Activated T-cell treated with anti-CD3 and anti-CD28 coated beads, Interleukin-2, amount 50 U/mL, for 72 hours (primary cell): Measurements from ENCODE around the gene ITGB2. TPM values are rescaled to one million over a fixed set of nuclear protein-coding genes. Genes with fewer than 3 reads are reported as not detected.

Experiments used
- ATAC-seq, 2 donors: fragments of 150-1000 bp; cut with Tn5 transposase; replicated peaks in 1 of 2; 2 replicates each; pipeline ENCODE4 v1.10.0; 2021; ENCODE audit warnings: moderate library complexity in 2 of 2, mild to moderate bottlenecking in 1 of 2
- DNase-seq, 2 donors: peaks; one replicate each; pipeline ENCODE4 v3.0.0; 2021 to 2022; ENCODE audit warnings: mixed read lengths in 1 of 2
- H3K27ac Mint-ChIP-seq: one replicate; pipeline ENCODE4 v1.8.0; 2022; ENCODE audit warnings: mild to moderate bottlenecking, moderate library complexity, mixed read lengths
- H3K27me3 Mint-ChIP-seq: one replicate; pipeline ENCODE4 v1.8.0; 2022; ENCODE audit warnings: low read depth, mixed read lengths
- H3K36me3 Mint-ChIP-seq, 2 donors: one replicate each; pipeline ENCODE4 v1.8.0; 2022; ENCODE audit warnings: mixed read lengths in 2 of 2, mild to moderate bottlenecking in 1 of 2; ENCODE audit not compliant: insufficient read depth in 2 of 2
- H3K4me1 Mint-ChIP-seq: one replicate; pipeline ENCODE4 v1.8.0; 2022; ENCODE audit warnings: low read depth, mixed read lengths
- H3K4me3 Mint-ChIP-seq, 2 donors: one replicate each; pipeline ENCODE4 v1.8.0; 2022; ENCODE audit warnings: mild to moderate bottlenecking in 2 of 2, mixed read lengths in 2 of 2, moderate library complexity in 2 of 2
- H3K9me3 Mint-ChIP-seq, 2 donors: one replicate each; pipeline ENCODE4 v1.8.0; 2022; ENCODE audit warnings: mixed read lengths in 2 of 2
- total RNA-seq, 2 donors: library from RNA; stranded (reverse); gene quantifications; one replicate each; pipeline ENCODE4 v1.2.3, GENCODE V29; 2022

Gene ITGB2
- total RNA-seq, 2 donors from 2014 or later, result 248 to 287 TPM

DNA sequence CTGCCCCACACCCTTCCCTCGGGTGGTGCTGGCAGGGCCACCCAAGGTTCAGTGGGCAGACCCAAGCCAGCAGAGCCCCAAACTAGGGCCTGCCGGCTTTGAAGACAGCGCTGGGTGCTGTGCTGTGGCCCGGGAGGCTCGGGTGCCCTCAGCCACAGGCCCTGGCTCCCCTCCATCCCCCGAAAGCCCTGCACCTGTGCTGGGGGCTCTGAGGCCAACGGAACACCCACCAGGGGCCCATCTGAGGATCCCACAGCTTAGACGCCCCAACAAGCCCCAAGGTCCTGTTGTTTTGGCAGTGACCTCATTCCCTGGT is 8.6 kb downstream of the ITGB2 start:
- H3K36me3 Mint-ChIP-seq, result peaks cover 6 to 13% of the 10 kb centered on the region in 2 donors
- ATAC-seq (no peak), DNase-seq (no peak)
- peak overlapping the region; percentile 14 for H3K27ac Mint-ChIP-seq
- H3K27me3 Mint-ChIP-seq, result no peaks in the 10 kb centered on the region
- peak overlapping the region; percentile 48 to 89 for H3K4me3 Mint-ChIP-seq
- no peaks in the 10 kb centered on the region for H3K9me3 Mint-ChIP-seq
- H3K4me1 Mint-ChIP-seq, result peaks cover 79% of the 10 kb centered on the region

DNA sequence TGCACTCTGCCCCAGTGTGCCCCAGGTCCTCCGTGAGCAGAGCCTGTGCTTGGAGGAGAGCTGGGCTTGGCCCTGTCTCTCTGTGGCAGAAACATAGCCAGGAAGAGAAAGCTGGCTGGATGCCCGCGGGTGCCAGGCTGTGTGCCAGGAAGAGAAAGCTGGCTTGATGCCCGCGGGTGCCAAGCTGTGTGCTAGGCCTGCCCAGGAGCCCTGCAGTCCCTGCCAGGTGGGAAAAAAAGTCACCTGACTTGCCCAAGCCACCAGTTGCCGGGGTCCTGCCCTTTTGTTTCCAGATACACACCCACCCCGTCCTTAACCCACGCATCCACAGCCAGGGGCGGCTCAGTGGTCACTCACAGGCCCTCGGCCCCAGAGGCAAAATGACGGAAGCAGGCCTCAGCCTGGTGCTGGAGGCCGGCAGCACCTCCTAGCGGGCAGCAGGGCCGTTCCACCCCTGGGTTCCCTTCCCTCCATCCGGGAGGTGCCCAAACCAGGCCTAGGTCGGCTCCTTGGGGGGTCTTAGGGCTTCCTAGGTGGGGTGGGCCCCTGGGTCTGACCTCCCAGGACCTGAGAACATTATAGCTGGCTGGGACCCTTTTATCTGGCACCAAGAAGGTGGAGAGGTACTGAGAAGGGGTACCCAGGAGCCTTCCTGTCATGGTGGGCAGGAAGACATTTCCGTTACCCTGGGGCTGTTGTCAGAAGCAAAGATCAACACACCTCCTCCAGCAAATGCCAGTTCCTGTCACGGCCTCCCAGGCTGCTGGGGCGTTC is 9.1 kb downstream of the ITGB2 start:
- Mint-ChIP-seq H3K4me3 (peak overlapping the region; percentile 48 to 89), H3K27me3 (no peaks in the 10 kb centered on the region), H3K4me1 (peaks cover 74% of the 10 kb centered on the region), H3K27ac (peak overlapping the region; percentile 14), H3K9me3 (no peaks in the 10 kb centered on the region), H3K36me3 (peaks cover 6 to 13% of the 10 kb centered on the region in 2 donors)
- ATAC-seq (peak; percentile 72 to 73), DNase-seq (peak; percentile 71 to 74)

DNA sequence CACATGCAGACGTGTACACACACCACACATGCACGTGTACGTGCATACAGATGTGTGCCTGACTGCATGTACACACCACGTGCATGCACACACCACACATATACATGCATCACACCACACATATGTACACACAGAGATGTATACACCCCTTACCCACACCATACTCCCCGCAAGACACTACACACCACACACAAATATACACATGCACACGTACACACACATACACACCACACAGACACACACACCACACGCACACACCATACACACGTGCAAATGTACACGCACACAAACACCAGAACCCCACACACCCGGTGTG is 9.7 kb downstream of the ITGB2 start:
- no peaks in the 10 kb centered on the region for H3K27me3 Mint-ChIP-seq
- H3K36me3 Mint-ChIP-seq, result peaks cover 8 to 16% of the 10 kb centered on the region in 2 donors
- DNase-seq (no peak), ATAC-seq (no peak)
- H3K4me1 Mint-ChIP-seq, result peaks cover 68% of the 10 kb centered on the region
- H3K27ac Mint-ChIP-seq, result peak overlapping the region; percentile 14
- peak overlapping the region; percentile 48 to 89 for H3K4me3 Mint-ChIP-seq
- no peaks in the 10 kb centered on the region for H3K9me3 Mint-ChIP-seq

DNA sequence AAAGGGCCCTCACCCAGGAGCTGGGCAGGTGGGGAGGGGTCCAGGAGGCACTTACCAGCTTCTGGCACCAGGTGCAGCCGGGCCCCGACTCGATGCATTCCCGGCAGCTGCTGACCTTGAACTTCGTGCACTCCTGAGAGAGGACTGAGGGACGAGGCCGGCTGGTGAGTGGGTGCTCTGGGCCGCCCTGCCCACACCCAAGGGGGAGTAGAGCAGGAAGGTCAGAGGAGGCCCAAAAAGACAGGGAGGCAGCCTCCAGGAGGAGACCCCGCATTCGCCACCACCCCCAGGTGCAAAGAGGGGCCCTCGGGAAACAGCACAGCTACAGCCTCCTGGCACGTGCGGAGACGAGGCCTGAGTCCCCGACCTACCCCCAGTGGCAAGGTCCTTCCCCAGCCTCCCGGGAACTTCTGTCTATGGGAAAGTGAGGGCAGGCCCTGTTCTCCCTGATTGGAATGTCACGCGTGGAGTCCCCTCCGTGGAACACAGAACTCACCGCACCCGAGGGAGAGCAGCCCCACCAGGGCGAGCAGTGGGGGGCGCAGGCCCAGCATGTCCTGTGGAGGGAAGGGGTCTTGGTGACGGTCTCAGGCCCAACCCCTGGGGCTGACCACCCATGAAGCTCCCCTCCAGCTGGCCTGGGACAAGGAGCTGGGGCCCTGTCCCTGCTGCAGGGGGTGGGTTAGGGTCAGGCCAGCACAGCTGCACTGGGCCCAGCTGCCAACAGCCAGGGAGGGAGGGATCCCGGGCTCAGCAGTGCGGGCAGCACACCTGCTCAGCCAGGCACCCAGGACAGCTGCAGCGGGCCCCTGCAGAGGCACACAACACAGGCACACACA is 10.3 kb downstream of the ITGB2 start:
- Mint-ChIP-seq H3K36me3 (peaks cover 8 to 16% of the 10 kb centered on the region in 2 donors), H3K4me1 (peaks cover 63% of the 10 kb centered on the region), H3K9me3 (no peaks in the 10 kb centered on the region), H3K27me3 (no peaks in the 10 kb centered on the region), H3K27ac (no peak overlapping the region), H3K4me3 (peak overlapping the region; percentile 48 to 89)
- ATAC-seq (no peak), DNase-seq (no peak)

DNA sequence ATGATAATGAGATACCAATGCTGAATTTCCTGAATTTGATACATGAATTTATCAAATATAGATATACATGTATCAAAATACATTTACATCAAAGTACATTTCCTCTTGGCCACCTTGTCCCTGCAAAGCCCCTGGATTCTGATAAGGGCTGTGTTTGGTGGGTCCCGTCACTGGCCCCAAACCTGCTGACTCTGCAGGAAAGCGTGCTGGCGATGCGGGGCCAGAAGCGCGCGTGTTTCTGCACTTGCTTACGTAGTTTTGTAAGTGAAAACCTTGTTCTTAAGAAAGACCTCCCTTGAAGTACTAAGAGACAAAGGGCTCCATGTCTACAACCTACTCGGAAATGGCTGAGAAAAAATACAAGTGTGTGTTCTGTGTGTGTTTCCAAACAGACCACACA is 11.0 kb downstream of the ITGB2 start:
- ATAC-seq, result no peak
- Mint-ChIP-seq H3K27me3 (no peaks in the 10 kb centered on the region), H3K4me1 (peaks cover 55% of the 10 kb centered on the region), H3K4me3 (peak overlapping the region in 1 of 2 donors; percentile 50), H3K9me3 (no peaks in the 10 kb centered on the region), H3K27ac (no peak overlapping the region), H3K36me3 (peaks cover 8 to 16% of the 10 kb centered on the region in 2 donors)
- DNase-seq, result no peak

DNA sequence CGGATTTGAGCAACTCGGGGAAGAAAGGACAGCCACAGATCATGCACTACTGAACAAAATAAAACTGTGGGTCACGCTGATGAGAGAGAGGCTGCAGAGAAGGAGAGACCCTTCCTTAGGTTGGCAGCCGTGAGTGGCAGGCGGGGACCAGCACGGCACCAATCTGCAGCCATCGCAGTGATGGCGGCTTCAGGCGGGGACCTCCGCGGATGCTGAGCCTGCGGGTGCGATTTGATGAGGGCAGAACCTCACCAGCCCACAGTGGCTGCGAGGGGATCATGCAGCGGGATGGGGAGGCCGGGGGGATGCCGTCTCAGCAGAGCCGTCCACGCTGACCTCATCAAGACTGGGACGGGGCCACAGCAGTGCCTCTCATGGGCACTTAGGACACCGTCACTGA is 11.8 kb downstream of the ITGB2 start:
- Mint-ChIP-seq H3K27me3 (no peaks in the 10 kb centered on the region), H3K9me3 (no peaks in the 10 kb centered on the region), H3K27ac (peak overlapping the region; percentile 54), H3K36me3 (peaks cover 11 to 20% of the 10 kb centered on the region in 2 donors), H3K4me1 (peaks cover 47% of the 10 kb centered on the region), H3K4me3 (peak overlapping the region in 1 of 2 donors; percentile 59)
- DNase-seq (no peak), ATAC-seq (no peak)

DNA sequence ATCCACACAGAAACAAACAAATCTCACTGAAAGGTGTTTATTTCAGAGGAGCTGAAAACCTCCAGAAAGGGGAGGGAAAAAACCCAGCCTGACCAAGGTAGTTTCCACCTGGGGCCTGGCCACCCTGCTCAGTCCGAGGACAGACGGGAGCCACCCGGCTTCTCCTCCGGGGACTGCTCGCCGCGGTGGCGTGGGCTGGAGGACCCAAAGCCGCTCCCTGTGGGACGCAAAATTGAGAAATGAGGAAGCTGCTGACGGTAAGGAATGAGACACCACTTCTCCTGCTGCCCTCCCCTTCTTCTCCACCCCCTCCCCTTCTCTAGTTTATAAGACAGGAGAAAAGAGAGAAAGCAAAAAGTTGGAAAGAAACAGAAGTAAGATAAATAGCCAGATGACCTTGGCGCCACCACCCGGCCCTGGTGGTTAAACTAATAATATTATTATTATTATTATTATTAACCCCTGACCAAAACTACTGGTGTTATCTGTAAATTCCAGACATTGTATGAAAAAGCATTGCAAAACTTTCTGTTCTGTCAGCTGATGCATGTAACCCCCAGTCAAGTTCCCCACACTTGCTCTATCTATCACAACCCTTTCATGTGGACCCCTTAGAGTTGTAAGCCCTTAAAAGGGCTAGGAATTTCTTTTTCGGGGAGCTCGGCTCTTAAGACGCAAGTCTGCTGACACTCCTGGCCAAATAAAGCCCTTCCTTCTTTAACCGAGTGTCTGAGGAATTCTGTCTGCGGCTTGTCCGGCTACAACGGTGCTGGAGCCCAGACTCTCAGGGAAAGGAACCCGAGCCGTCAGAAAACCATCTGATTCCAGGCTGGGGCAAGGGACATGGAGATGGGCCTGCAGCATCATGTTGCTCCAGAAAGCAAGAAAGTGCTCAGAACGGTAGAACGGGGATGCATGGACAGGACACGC is 12.5 kb downstream of the ITGB2 start:
- Mint-ChIP-seq H3K9me3 (no peaks in the 10 kb centered on the region), H3K27ac (peak overlapping the region; percentile 55), H3K27me3 (no peaks in the 10 kb centered on the region), H3K36me3 (peaks cover 11 to 20% of the 10 kb centered on the region in 2 donors), H3K4me3 (no peak overlapping the region), H3K4me1 (peaks cover 42% of the 10 kb centered on the region)
- DNase-seq (no peak), ATAC-seq (no peak)

DNA sequence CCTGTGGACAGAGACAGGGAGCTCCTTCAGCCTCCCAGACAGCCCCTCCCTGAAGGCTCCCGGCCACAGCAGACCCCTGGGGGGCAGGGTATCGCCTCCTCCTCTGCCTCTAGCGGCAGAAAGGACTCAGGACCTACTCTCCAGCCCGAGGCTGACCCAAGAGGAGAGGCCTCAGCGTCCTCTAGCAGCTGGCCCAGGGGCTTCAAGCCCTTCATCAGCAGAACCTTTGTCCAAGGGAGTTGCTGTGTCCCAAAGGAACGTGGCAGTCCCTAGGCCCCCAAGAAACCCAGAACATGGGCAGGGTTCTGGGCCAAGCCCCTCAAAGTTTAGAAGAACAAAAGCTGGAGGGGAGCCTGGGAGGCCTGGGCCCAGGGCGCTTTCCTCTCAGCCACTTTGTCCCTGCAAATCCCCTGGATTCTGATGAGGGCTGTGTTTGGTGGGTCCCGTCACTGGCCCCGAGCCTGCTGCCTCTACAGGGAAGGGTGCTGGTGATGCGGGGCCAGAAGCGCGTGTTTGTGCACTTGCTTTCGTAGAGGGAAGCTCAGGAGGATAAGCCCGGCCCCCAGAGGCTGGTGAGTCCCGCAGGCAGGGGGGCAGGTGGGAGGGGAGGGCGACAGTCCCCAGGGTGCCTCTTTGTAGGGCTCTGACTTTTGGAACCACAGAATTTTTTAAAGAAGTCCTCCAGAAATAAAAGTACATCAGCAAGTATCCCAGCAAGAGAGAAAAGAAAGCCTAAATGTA is 13.3 kb downstream of the ITGB2 start:
- Mint-ChIP-seq H3K9me3 (no peaks in the 10 kb centered on the region), H3K27ac (peak overlapping the region; percentile 55), H3K27me3 (no peaks in the 10 kb centered on the region), H3K4me1 (peaks cover 39% of the 10 kb centered on the region), H3K4me3 (no peak overlapping the region), H3K36me3 (peaks cover 18 to 29% of the 10 kb centered on the region in 2 donors)
- ATAC-seq (no peak), DNase-seq (no peak)

DNA sequence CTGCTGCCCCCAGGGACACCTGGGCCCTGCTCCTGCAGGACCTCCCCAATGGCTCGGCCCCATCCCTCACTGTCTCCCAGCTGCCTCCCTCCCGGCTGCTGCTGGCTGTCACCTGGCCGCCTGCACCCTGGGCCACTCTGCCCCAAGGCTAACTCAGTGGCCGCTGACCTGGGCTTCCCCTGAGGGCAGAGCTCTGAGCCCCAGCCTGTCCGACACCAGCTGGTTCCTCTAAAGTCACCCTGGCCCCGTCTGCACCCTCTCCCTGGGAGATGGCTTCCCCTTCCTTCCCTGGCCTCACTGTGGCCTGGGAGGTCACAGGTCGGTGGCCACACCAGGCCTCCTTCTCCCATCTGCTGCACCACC is 15.0 kb downstream of the ITGB2 start:
- Mint-ChIP-seq H3K9me3 (no peaks in the 10 kb centered on the region), H3K27ac (no peak overlapping the region), H3K4me3 (no peak overlapping the region), H3K27me3 (no peaks in the 10 kb centered on the region), H3K36me3 (peaks cover 26 to 38% of the 10 kb centered on the region in 2 donors), H3K4me1 (peaks cover 22% of the 10 kb centered on the region)
- no peak for ATAC-seq
- no peak for DNase-seq

DNA sequence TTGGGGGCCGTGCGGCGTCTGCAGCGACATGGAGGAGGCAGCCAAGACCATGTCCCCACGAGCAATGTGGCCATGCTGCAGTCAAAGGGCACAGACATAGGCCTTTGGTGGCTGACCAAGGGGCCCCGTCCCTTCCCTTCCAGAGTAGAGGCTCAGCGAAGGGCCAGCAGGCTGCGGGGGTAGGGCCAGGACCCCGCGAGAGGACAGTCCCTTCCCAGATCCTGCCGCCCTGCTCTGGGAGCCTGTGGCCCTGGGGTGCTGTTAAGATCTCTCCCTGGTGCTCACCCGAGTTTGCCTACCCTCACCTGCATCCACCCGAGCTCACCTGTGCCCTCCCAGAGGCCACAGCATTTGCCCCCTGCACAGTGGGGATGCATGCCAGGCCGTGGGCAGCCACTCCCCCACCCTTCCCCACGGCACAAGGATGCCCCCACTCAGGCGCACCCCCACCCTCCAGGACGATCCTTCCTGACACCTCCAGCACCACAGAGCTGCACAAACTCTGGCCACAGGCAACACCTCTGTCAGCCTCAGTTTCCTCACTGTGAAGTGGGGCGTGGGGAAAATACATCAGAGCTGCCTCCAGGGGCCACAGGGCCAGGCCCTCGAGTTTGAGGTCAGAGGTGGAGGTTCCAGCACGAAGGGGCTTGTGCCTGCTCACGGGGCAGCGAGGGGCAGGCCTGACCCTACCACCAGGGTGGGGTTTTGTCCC is 15.5 kb downstream of the ITGB2 start:
- DNase-seq (no peak), ATAC-seq (peak in 1 of 2 donors; percentile 7)
- H3K4me1 Mint-ChIP-seq, result peaks cover 22% of the 10 kb centered on the region
- peaks cover 26 to 41% of the 10 kb centered on the region in 2 donors for H3K36me3 Mint-ChIP-seq
- no peaks in the 10 kb centered on the region for H3K27me3 Mint-ChIP-seq
- no peaks in the 10 kb centered on the region for H3K9me3 Mint-ChIP-seq
- no peak overlapping the region for H3K4me3 Mint-ChIP-seq
- no peak overlapping the region for H3K27ac Mint-ChIP-seq

DNA sequence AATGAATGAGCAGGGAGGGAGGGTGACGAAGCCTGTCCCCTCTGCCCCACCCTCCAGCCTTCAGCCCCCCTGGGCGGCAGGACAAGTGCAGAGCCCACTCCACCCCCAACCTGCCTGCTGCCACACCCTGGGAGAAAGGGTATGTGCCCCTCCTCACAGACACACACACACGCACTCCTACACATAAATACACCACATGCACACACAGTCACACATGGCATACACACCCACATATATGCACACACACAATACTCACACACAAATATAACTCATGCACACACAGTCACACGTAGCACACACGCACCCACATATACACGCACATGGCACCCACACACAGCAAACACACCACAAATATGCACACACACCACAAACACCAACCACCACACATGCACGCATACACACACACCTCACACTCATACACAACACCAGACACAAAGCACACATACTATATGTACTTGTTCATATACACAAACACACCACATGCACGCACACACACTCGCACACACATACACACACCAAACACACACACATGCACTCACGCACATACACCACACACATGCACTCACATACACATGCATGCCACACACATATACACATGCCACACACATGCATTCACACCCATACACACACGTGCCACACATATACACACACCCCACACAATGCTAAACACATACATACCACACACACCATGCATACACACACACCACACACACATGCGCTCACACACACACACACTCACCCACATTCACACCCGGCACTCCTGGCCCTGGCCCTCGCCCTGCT is 16.4 kb downstream of the ITGB2 start:
- Mint-ChIP-seq H3K4me1 (peaks cover 15% of the 10 kb centered on the region), H3K36me3 (peaks cover 26 to 36% of the 10 kb centered on the region in 2 donors), H3K4me3 (no peak overlapping the region), H3K9me3 (no peaks in the 10 kb centered on the region), H3K27me3 (no peaks in the 10 kb centered on the region), H3K27ac (no peak overlapping the region)
- ATAC-seq (no peak), DNase-seq (no peak)
